ENCODE measurements around the gene TM4SF1.
A peak's percentile ranks its signal among the peaks of the same experiment; 100 is the strongest.
"Not testable (repeated sequence)": the region's sequence is repeated elsewhere in the genome, so short reads cannot be mapped to it uniquely, and the experiment has no call there.

TM4SF1 gene

GRCh38 chr3:149339931-149340309, 37.5 kb downstream of the TM4SF1 start:
- DNase-seq, result no peak

GRCh38 chr3:149337486-149337885, 40.0 kb downstream of the TM4SF1 start:
- DNase-seq, result not testable (repeated sequence)

- DNase-seq, result no peak
Measured at GRCh38 chr3:149336925-149337324, 40.5 kb downstream of the TM4SF1 start.

DNA sequence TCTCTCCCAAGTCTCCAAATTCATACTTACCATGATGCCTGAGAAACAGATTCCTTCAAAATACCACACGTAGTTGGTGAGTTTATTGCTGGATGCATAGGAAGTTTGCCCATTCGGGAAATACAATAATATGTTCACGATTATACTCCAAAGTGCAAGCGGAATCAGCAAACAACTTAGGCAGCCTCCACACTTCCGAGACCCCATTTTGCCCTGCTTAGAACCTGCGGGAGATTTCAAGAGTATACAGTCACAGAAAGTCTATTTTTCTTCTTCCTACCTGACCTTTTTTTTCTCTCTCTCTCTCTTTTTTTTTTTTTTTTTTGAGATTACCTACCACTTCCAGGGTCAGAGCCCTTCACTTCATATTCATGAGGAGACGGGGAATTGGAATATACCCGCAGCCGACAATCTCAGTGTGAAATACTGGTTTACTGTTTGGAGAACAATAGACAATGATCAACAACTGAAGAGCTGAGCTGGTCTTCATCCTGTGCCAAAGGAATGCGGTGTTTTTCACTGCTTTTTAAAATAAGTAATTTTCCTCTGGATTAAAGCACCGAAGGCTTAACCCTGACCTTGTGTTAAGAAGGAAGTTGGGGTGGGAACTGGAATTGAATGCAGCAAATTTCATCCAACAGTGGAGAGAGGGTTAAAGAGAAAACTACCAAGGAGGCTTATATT, 44.1 kb downstream of the TM4SF1 start, which contains the start of gene TM4SF18:
TM4SF18 (minus strand) TSS at position 461 of the 684 bp plus-strand sequence; CDS start at position 207, 254 bp downstream.
- no peak for DNase-seq

DNA sequence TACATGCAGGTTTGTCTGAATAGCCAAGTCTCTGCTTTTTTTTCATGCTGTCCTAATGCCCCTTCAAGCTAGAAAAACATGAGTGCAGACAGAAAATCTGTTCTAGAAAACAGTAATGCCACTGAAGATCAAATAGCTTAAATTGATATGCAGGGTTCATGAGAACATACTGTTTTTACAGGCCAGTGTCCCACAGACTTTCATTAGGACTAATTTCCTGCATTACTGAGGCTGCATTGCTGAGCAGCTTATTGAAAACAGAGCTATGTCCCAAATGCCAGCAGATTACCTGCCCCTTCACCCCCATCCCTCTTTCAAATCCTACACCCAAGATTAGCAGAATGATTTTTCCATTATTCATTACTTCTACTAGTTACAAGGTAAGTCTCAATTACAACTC, 44.7 kb downstream of the TM4SF1 start:
- no peak for DNase-seq

DNA sequence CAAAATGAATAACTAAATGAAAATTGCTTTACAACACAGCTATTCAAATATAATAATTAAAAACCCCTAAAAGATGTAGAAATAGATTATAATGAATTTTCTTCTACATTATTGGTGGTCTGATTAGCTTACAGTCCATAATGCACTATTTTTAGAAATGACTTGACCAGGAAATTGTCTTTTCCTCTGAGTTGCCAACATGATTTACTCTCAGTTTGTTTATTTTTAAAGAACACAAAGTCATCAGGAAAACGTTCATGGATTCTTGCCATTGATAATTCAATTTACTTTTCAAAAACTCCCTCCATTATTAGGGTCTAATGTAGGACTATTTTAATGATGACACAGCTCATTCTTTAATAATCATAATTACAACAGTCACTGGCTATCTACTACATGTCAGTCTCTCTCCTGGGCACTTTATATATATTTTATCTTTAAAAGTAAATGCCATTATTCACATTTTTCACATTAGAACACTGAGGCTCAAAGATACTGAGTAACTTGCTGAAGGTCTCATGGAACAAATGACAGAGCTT, 45.2 kb downstream of the TM4SF1 start:
- no peak for DNase-seq

DNA sequence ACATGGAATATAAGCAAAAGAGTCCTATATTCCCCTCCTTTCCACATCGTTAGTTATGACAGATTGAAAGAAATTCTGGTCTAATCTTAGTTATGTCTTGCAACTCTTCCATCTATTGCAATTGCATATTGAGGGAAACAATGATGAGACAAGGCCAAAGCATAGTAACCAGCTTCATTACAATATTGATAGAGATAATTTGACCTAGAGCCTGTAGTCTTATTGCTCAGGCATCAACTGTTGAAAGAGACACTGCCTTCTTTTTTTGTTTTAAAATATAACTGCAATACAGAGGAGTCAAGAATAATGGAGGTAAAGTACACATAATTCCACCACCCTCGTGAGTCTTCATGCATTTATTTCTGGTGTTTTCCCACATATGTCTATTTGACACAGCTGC, 46.1 kb downstream of the TM4SF1 start:
- DNase-seq, result no peak

GRCh38 chr3:149330609-149331331, 46.7 kb downstream of the TM4SF1 start:
- peak; percentile 27 for DNase-seq

GRCh38 chr3:149327156-149327555, 50.3 kb downstream of the TM4SF1 start:
- no peak for DNase-seq

GRCh38 chr3:149325581-149325980, 51.9 kb downstream of the TM4SF1 start:
- DNase-seq, result no peak

GRCh38 chr3:149324332-149324731, 53.1 kb downstream of the TM4SF1 start:
- DNase-seq, result no peak

GRCh38 chr3:149321640-149322039, 55.8 kb downstream of the TM4SF1 start:
- no peak for DNase-seq

DNA sequence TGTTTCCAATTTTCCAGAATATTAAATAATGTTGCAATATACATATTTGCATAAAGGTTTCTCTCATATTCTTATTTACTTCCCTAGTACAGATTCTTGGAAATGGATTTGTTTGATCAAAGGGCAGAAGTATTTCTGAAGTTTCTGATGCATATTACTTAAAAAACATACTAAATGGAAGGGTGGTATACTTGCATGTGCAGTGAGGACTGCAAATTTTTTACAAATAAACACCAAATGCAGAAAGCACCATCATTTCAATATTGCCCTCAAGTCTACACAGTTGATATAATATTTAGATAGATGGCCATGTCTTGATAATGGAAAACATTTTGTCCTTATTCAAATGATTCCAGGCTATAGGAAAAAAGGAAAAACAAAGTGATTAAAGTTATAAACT, 56.3 kb downstream of the TM4SF1 start:
- no peak for DNase-seq

- DNase-seq, result no peak
Measured at GRCh38 chr3:149319750-149320149, 57.7 kb downstream of the TM4SF1 start.
